GM18861 (cell line): ENCODE measurements around the gene USB1.

Source experiments
- ATAC-seq: cut with Tn5 transposase; IDR thresholded peaks from one replicate; pipeline ENCODE4 v1.9.1; 2021; ENCODE audit not compliant: unreplicated experiment

Gene USB1

GRCh38 chr16:58000706-58001676, at the start of gene USB1:
USB1 (plus strand) TSS chr16:58001407; CDS start chr16:58001484, 77 bp downstream.
- ATAC-seq = peak; percentile 68

- no peak for ATAC-seq
Observed at GRCh38 chr16:57952909-57953308, 48.3 kb upstream of the USB1 start.

- ATAC-seq = no peak
Observed at GRCh38 chr16:57953857-57954256, 47.4 kb upstream of the USB1 start.

GRCh38 chr16:57955572-57956188, 45.5 kb upstream of the USB1 start:
- no peak for ATAC-seq

- ATAC-seq = no peak
Observed at GRCh38 chr16:57956270-57956808, 44.9 kb upstream of the USB1 start.

GRCh38 chr16:57956924-57957672, 44.1 kb upstream of the USB1 start:
- ATAC-seq = no peak

GRCh38 chr16:57957673-57958392, 43.4 kb upstream of the USB1 start:
- ATAC-seq = no peak

- ATAC-seq = no peak
Observed at GRCh38 chr16:57958544-57958943, 42.7 kb upstream of the USB1 start.

- no peak for ATAC-seq
Observed at GRCh38 chr16:57959121-57959520, 42.1 kb upstream of the USB1 start.

- no peak for ATAC-seq
Observed at GRCh38 chr16:57959804-57960203, 41.4 kb upstream of the USB1 start.

GRCh38 chr16:57960310-57960709, 40.9 kb upstream of the USB1 start:
- no peak for ATAC-seq

- ATAC-seq = no peak
Observed at GRCh38 chr16:57960826-57961472, 40.3 kb upstream of the USB1 start.

GRCh38 chr16:57961538-57961937, 39.7 kb upstream of the USB1 start:
- ATAC-seq = no peak

GRCh38 chr16:57962046-57962445, 39.2 kb upstream of the USB1 start:
- no peak for ATAC-seq

- ATAC-seq = no peak
Observed at GRCh38 chr16:57962756-57963155, 38.5 kb upstream of the USB1 start.

GRCh38 chr16:57964157-57964700, 37.0 kb upstream of the USB1 start:
- ATAC-seq = no peak

- ATAC-seq = no peak
Observed at GRCh38 chr16:57966204-57966771, 34.9 kb upstream of the USB1 start.

GRCh38 chr16:57966986-57967385, 34.2 kb upstream of the USB1 start:
- no peak for ATAC-seq

- no peak for ATAC-seq
Observed at GRCh38 chr16:57967916-57968315, 33.3 kb upstream of the USB1 start.
